Panc1 (cell line): ENCODE measurements around the gene SLC2A1.

Source experiments
- CTCF ChIP-seq: fragments of 450-650 bp; IDR thresholded peaks from 2 replicates; pipeline ENCODE4 v1.5.1; 2017; ENCODE audit warnings: mild to moderate bottlenecking
- POLR2AphosphoS5 ChIP-seq: IDR thresholded peaks from 2 replicates; pipeline ENCODE4 v1.6.1; 2012; ENCODE audit warnings: mild to moderate bottlenecking, low read depth, low read length, moderate library complexity
- REST ChIP-seq, 2 experiments: IDR thresholded peaks; 2 replicates each; pipeline ENCODE4 v1.6.1; 2011 to 2012; ENCODE audit warnings: low read depth in 2 of 2, control low read depth in 1 of 2, low read length in 1 of 2, mild to moderate bottlenecking in 1 of 2, moderate library complexity in 1 of 2; ENCODE audit not compliant: insufficient read depth in 1 of 2
- SIN3A ChIP-seq: IDR thresholded peaks from 2 replicates; pipeline ENCODE4 v1.6.1; 2012; ENCODE audit warnings: low read depth, mild to moderate bottlenecking, low read length, moderate library complexity, borderline replicate concordance; ENCODE audit not compliant: insufficient read depth
- TCF7L2 ChIP-seq: IDR thresholded peaks from 2 replicates; pipeline ENCODE4 v1.6.1; 2011; ENCODE audit warnings: mild to moderate bottlenecking, low read depth, low read length, inconsistent platforms

- TF ChIP-seq POLR2AphosphoS5 (0 out of 2 replicates have a peak, but pooled peaks have one; percentile 40), CTCF (no peak), REST (IDR thresholded peaks at IDR 0.05; ENCODE audit: insufficient read depth in 1 of 2, low read depth in 2 of 2, low read length in 1 of 2) (no peak), SIN3A (no peak), TCF7L2 (no peak)
These were observed 8.3 kb upstream of the SLC2A1 start for GRCh38 chr1:42966688-42967612.
